GM11168 (cell line): ENCODE results near the gene SLC4A7.

ENCODE experiments used
- in situ Hi-C: fragments of 300-500 bp; cut with MboI; formaldehyde crosslinking; loops from one replicate; pipeline ENCODE4 v1.12.0; 2022; ENCODE audit warnings: low sequenced_read_pairs; ENCODE audit not compliant: unreplicated experiment

The SLC4A7 gene

GRCh38 chr3:27488821-27489220, 4.6 kb upstream of the SLC4A7 start:
- in situ Hi-C loops = no loop called here

- in situ Hi-C loops = no loop called here
Measured at GRCh38 chr3:27487383-27487782, 3.2 kb upstream of the SLC4A7 start.

GRCh38 chr3:27486336-27486735, 2.2 kb upstream of the SLC4A7 start:
- in situ Hi-C loops = no loop called here

- in situ Hi-C loops = no loop called here
Measured at GRCh38 chr3:27485866-27486265, 1.7 kb upstream of the SLC4A7 start.

- in situ Hi-C loops = no loop called here
Measured at GRCh38 chr3:27483117-27484014, 818 bp downstream of the SLC4A7 start.

GRCh38 chr3:27479806-27480543, 4.2 kb downstream of the SLC4A7 start:
- in situ Hi-C loops = no loop called here

GRCh38 chr3:27471923-27472550, 12.1 kb downstream of the SLC4A7 start:
- in situ Hi-C loops = no loop called here

GRCh38 chr3:27468283-27468886, 15.8 kb downstream of the SLC4A7 start:
- in situ Hi-C loops = no loop called here

- in situ Hi-C loops = no loop called here
Measured at GRCh38 chr3:27467545-27467944, 16.6 kb downstream of the SLC4A7 start.

GRCh38 chr3:27464646-27465045, 19.5 kb downstream of the SLC4A7 start:
- in situ Hi-C loops = no loop called here

- in situ Hi-C loops = no loop called here
Measured at GRCh38 chr3:27462228-27462627, 22.0 kb downstream of the SLC4A7 start.

- in situ Hi-C loops = loop anchor here (10.0 kb wide), 1 partner anchor 124 kb away; no protein-coding TSS in a partner anchor
Measured at GRCh38 chr3:27458929-27459328, 25.3 kb downstream of the SLC4A7 start.

- in situ Hi-C loops = loop anchor here (10.0 kb wide), 1 partner anchor 122 kb away; no protein-coding TSS in a partner anchor
Measured at GRCh38 chr3:27456554-27456953, 27.6 kb downstream of the SLC4A7 start.

GRCh38 chr3:27454914-27455313, 29.3 kb downstream of the SLC4A7 start:
- in situ Hi-C loops = loop anchor here (10.0 kb wide), 1 partner anchor 120 kb away; no protein-coding TSS in a partner anchor

GRCh38 chr3:27454461-27454860, 29.7 kb downstream of the SLC4A7 start:
- in situ Hi-C loops = loop anchor here (10.0 kb wide), 1 partner anchor 120 kb away; no protein-coding TSS in a partner anchor

GRCh38 chr3:27452368-27453090, 31.7 kb downstream of the SLC4A7 start:
- in situ Hi-C loops = loop anchor here (10.0 kb wide), 1 partner anchor 118 kb away; no protein-coding TSS in a partner anchor

- in situ Hi-C loops = loop anchor here (10.0 kb wide), 1 partner anchor 117 kb away; no protein-coding TSS in a partner anchor
Measured at GRCh38 chr3:27451842-27452241, 32.3 kb downstream of the SLC4A7 start.

GRCh38 chr3:27451251-27451650, 32.9 kb downstream of the SLC4A7 start:
- in situ Hi-C loops = loop anchor here (10.0 kb wide), 1 partner anchor 116 kb away; no protein-coding TSS in a partner anchor

- in situ Hi-C loops = loop anchor here (10.0 kb wide), 1 partner anchor 115 kb away; no protein-coding TSS in a partner anchor
Measured at GRCh38 chr3:27449530-27450150, 34.5 kb downstream of the SLC4A7 start.
